IMR-90 (cell line): ENCODE results near the gene TIAM2. TPM values are rescaled to one million over a fixed set of nuclear protein-coding genes. Genes with fewer than 3 reads are reported as not detected.

Source experiments
- ATAC-seq: fragments of 200-7000 bp; cut with Tn5 transposase; 2 replicates; pipeline ENCODE4 v1.9.1; 2020; ENCODE audit warnings: low read depth, mild to moderate bottlenecking, moderate library complexity
- BruUV-seq: library from RNA; stranded (reverse); fragments of 400-500 nt; replicated peaks from 2 replicates; lab custom pipeline; 2021; lab: Mats Ljungman, UMichigan
- CTCF ChIA-PET: fragments of 300-600 bp; formaldehyde crosslinking; extraction: SDS; loops from one replicate; lab custom pipeline; 2021; ENCODE audit warnings: antibody characterized with exemption; lab: Yijun Ruan, JAX
- POLR2A ChIA-PET: fragments of 300-600 bp; sonication (Branson Sonifier 250); formaldehyde crosslinking; loops from one replicate; lab custom pipeline; 2022; ENCODE audit warnings: antibody characterized with exemption; ENCODE audit not compliant: unreplicated experiment; lab: Charles Lee
- DNase-seq: peaks from one replicate; pipeline ENCODE4 v3.0.0; 2013
- H2AFZ ChIP-seq: replicated peaks from 2 replicates; pipeline ENCODE3; 2013; ENCODE audit warnings: low read length, mild to moderate bottlenecking; ENCODE audit not compliant: poor library complexity
- H2AK5ac ChIP-seq: 2 replicates; pipeline ENCODE4 v1.6.1; 2013; ENCODE audit warnings: low read depth, low read length, inconsistent platforms
- H2AK9ac ChIP-seq: replicated peaks from 2 replicates; pipeline ENCODE3; 2013; ENCODE audit warnings: mild to moderate bottlenecking, low read depth, low read length, moderate library complexity; ENCODE audit not compliant: poor library complexity
- H2BK120ac ChIP-seq: 2 replicates; pipeline ENCODE4 v1.6.1; 2013; ENCODE audit warnings: low read depth, low read length, inconsistent platforms
- H2BK15ac ChIP-seq: 3 replicates; pipeline ENCODE4 v1.6.1; 2013; ENCODE audit warnings: low read depth, low read length, inconsistent platforms
- H2BK20ac ChIP-seq: 2 replicates; pipeline ENCODE4 v1.6.1; 2013; ENCODE audit warnings: low read depth, mild to moderate bottlenecking, inconsistent platforms, low read length, moderate library complexity
- H2BK5ac ChIP-seq: 2 replicates; pipeline ENCODE4 v1.6.1; 2013; ENCODE audit warnings: mild to moderate bottlenecking, low read depth, low read length, inconsistent platforms; ENCODE audit not compliant: poor library complexity, severe bottlenecking
- H3K14ac ChIP-seq: replicated peaks from 2 replicates; pipeline ENCODE4 v1.6.1; 2013; ENCODE audit warnings: low read depth, low read length, inconsistent platforms
- H3K18ac ChIP-seq: 2 replicates; pipeline ENCODE4 v1.6.1; 2013; ENCODE audit warnings: low read depth, low read length, control low read depth
- H3K23ac ChIP-seq: 2 replicates; pipeline ENCODE4 v1.6.1; 2013; ENCODE audit warnings: low read depth, low read length, inconsistent platforms
- H3K27ac ChIP-seq: 2 replicates; pipeline ENCODE4 v1.5.1; 2013; ENCODE audit warnings: mild to moderate bottlenecking, control low read depth, low read length; ENCODE audit not compliant: insufficient read depth
- H3K27me3 ChIP-seq: 2 replicates; pipeline ENCODE4 v1.6.1; 2013; ENCODE audit warnings: low read length; ENCODE audit not compliant: control insufficient read depth, insufficient read depth
- H3K36me3 ChIP-seq: 2 replicates; pipeline ENCODE4 v1.6.1; 2013; ENCODE audit warnings: low read length, mixed read lengths; ENCODE audit not compliant: control insufficient read depth, insufficient read depth
- H3K4ac ChIP-seq: 2 replicates; pipeline ENCODE4 v1.6.1; 2013; ENCODE audit warnings: low read depth, low read length, inconsistent platforms
- H3K4me1 ChIP-seq: 2 replicates; pipeline ENCODE4 v1.6.1; 2013; ENCODE audit warnings: low read length, mixed read lengths; ENCODE audit not compliant: control insufficient read depth, insufficient read depth
- H3K4me2 ChIP-seq: 2 replicates; pipeline ENCODE4 v1.6.1; 2013; ENCODE audit warnings: low read depth, mild to moderate bottlenecking, control low read depth, low read length, moderate library complexity
- H3K4me3 ChIP-seq: 2 replicates; pipeline ENCODE4 v1.5.1; 2013; ENCODE audit warnings: low read depth, mild to moderate bottlenecking, control low read depth, low read length, moderate library complexity; ENCODE audit not compliant: insufficient read depth
- H3K56ac ChIP-seq: 2 replicates; pipeline ENCODE4 v1.6.1; 2013; ENCODE audit warnings: low read length, inconsistent platforms; ENCODE audit not compliant: insufficient read depth; ENCODE audit errors: extremely low read depth
- H3K79me1 ChIP-seq, 2 experiments: 2 replicates each; pipeline ENCODE4 v1.6.1; 2013; ENCODE audit warnings: low read length in 2 of 2, inconsistent platforms in 1 of 2, low read depth in 1 of 2
- H3K9ac ChIP-seq: 2 replicates; pipeline ENCODE4 v1.6.1; 2013; ENCODE audit warnings: low read depth, low read length, control low read depth
- H3K9me1 ChIP-seq: 2 replicates; pipeline ENCODE4 v1.6.1; 2013; ENCODE audit warnings: low read length, inconsistent platforms; ENCODE audit not compliant: insufficient read depth
- H3K9me3 ChIP-seq: 2 replicates; pipeline ENCODE4 v1.6.1; 2013; ENCODE audit warnings: low read length; ENCODE audit not compliant: control insufficient read depth, insufficient read depth
- H4K20me1 ChIP-seq: 2 replicates; pipeline ENCODE4 v1.6.1; 2013; ENCODE audit warnings: low read length, inconsistent platforms; ENCODE audit not compliant: insufficient read depth
- H4K5ac ChIP-seq: 2 replicates; pipeline ENCODE4 v1.6.1; 2013; ENCODE audit warnings: mild to moderate bottlenecking, low read depth, low read length, control low read depth
- H4K8ac ChIP-seq, 2 experiments: 2 replicates each; pipeline ENCODE4 v1.6.1; 2013; ENCODE audit warnings: low read depth in 2 of 2, low read length in 2 of 2, control low read depth in 1 of 2, inconsistent platforms in 1 of 2
- H4K91ac ChIP-seq: 2 replicates; pipeline ENCODE4 v1.6.1; 2013; ENCODE audit warnings: low read depth, low read length, inconsistent platforms; ENCODE audit not compliant: insufficient read depth
- CHD1 ChIP-seq: IDR thresholded peaks from 2 replicates; pipeline ENCODE4 v1.6.1; 2012; ENCODE audit warnings: low read depth, low read length, improper control_type of control experiment
- FOS ChIP-seq: fragments of 150-350 bp; IDR thresholded peaks from 2 replicates; pipeline ENCODE4 v1.6.1; 2016; ENCODE audit warnings: low read depth, low read length
- MAFK ChIP-seq: IDR thresholded peaks from 2 replicates; pipeline ENCODE4 v1.6.1; 2012; ENCODE audit warnings: low read depth, low read length, improper control_type of control experiment
- MAZ ChIP-seq: IDR thresholded peaks from 2 replicates; pipeline ENCODE4 v1.6.1; 2012; ENCODE audit warnings: low read depth, mild to moderate bottlenecking, low read length, improper control_type of control experiment, moderate library complexity, borderline replicate concordance
- MXI1 ChIP-seq: IDR thresholded peaks from 2 replicates; pipeline ENCODE4 v1.6.1; 2012; ENCODE audit warnings: low read depth, mild to moderate bottlenecking, low read length, moderate library complexity, borderline replicate concordance
- POLR2A ChIP-seq: IDR thresholded peaks from 2 replicates; pipeline ENCODE4 v1.6.1; 2012; ENCODE audit warnings: mild to moderate bottlenecking, low read depth, low read length
- RAD21 ChIP-seq: IDR thresholded peaks from 2 replicates; pipeline ENCODE4 v1.6.1; 2012; ENCODE audit warnings: low read length, improper control_type of control experiment
- RCOR1 ChIP-seq: IDR thresholded peaks from 2 replicates; pipeline ENCODE4 v1.6.1; 2012; ENCODE audit warnings: mild to moderate bottlenecking, low read length, improper control_type of control experiment; ENCODE audit not compliant: insufficient replicate concordance
- RFX5 ChIP-seq: IDR thresholded peaks from 2 replicates; pipeline ENCODE4 v1.8.0; 2012; ENCODE audit warnings: low read depth, mild to moderate bottlenecking, low read length, moderate library complexity
- SMC3 ChIP-seq: fragments of 150-350 bp; IDR thresholded peaks from 2 replicates; pipeline ENCODE4 v1.6.1; 2016; ENCODE audit warnings: low read depth, mild to moderate bottlenecking, antibody characterized with exemption, low read length, moderate library complexity
- WGBS, 2 experiments: methylation state at CpG; one replicate each; pipeline versions ENCODE4 v1.1.5 to v1.1.7; 2013; ENCODE audit warnings: missing lambda C conversion rate in 2 of 2; ENCODE audit not compliant: insufficient read length in 1 of 2; ENCODE audit errors: extremely low coverage in 2 of 2; 5-methylcytosine and 5-hydroxymethylcytosine counted together
- dilution Hi-C: fragments of 300-500 bp; cut with HindIII; formaldehyde crosslinking; loops from one replicate; pipeline ENCODE4 v1.14.3; 2018; ENCODE audit warnings: low sequenced_read_pairs; ENCODE audit not compliant: unreplicated experiment
- in situ Hi-C: fragments of 300-500 bp; cut with MboI; formaldehyde crosslinking; loops from 3 replicates; pipeline ENCODE4 v1.14.3; 2019; ENCODE audit warnings: low sequenced_read_pairs, inconsistent platforms, mixed read lengths
- intact Hi-C: fragments of 100-400 bp; cut with micrococcal nuclease; formaldehyde crosslinking; loops from 2 replicates; pipeline ENCODE4 v1.10.0; 2022
- polyA plus RNA-seq, 3 experiments: library from polyadenylated mRNA; depleted of rRNA; stranded (reverse); fragments of >200 nt; gene quantifications; 2 replicates each; pipeline ENCODE4 v1.2.3, GENCODE V29; 2012; ENCODE audit warnings: low replicate concordance in 1 of 3
- total RNA-seq: library from RNA; depleted of rRNA; stranded (reverse); fragments of >200 nt; gene quantifications from 2 replicates; pipeline ENCODE4 v1.2.3, GENCODE V29; 2012
- TF ChIP-seq, protein P1 (sequence below): fragments of 150-350 bp; IDR thresholded peaks from 2 replicates; pipeline ENCODE4 v1.6.1; 2016; ENCODE audit warnings: low read depth, mild to moderate bottlenecking, low read length, moderate library complexity, borderline replicate concordance
- TF ChIP-seq, protein P2 (sequence below): conservative IDR thresholded peaks from 2 replicates; pipeline ENCODE4 v1.5.1; 2012; ENCODE audit warnings: mild to moderate bottlenecking, low read depth, low read length, improper control_type of control experiment

Gene TIAM2
- total and polyA plus RNA-seq, 2 of the 4 experiments (the other 2 are of a cell fraction) = 3.1 to 4.7 TPM

- Histone ChIP-seq H2BK5ac (no peak overlapping the region), H3K79me1 (0 out of 4 replicates have a peak, but pooled peaks cover 0 to 3% of the 10 kb centered on the region in 2 experiments), H4K8ac (peak overlapping the region in 1 of 2 experiments; percentile 46; a peak in 1 of 4 replicates), H3K9ac (no peak overlapping the region), H2BK15ac (no peak overlapping the region), H2AK9ac (no peak overlapping the region), H3K56ac (no peak overlapping the region), H2AFZ (no peak overlapping the region), H4K20me1 (no peaks in the 10 kb centered on the region), H2BK20ac (peak overlapping the region; percentile 34; the same call in 1 of the 2 replicates), H2BK120ac (no peak overlapping the region), H3K4me1 (peaks cover 4% of the 10 kb centered on the region; the same call in 1 of the 2 replicates), H4K5ac (no peak overlapping the region), H3K27me3 (no peaks in the 10 kb centered on the region), H3K18ac (no peak overlapping the region), H3K14ac (no peak overlapping the region), H3K9me1 (peaks cover 11% of the 10 kb centered on the region; the same call in 1 of the 2 replicates), H3K36me3 (peaks cover 6% of the 10 kb centered on the region), H3K27ac (no peak overlapping the region), H3K4me3 (no peak overlapping the region), H4K91ac (no peak overlapping the region), H3K4ac (peak overlapping the region; percentile 79), H3K23ac (no peak overlapping the region), H3K9me3 (no peaks in the 10 kb centered on the region), H2AK5ac (no peak overlapping the region; the same call in 1 of the 2 replicates), H3K4me2 (no peak overlapping the region)
- peak; percentile 86 for ATAC-seq
- WGBS, 2 experiments = 92% methylated on average over 7 of the region's 30 CpGs; no CpG with 5 or more reads in 1 of the 2 experiments
- intact Hi-C loops = loop anchor here (1.0 to 2.0 kb wide), 4 partner anchors 71 to 574 kb away; no protein-coding TSS in a partner anchor
- dilution Hi-C loops = no loop called here
- DNase-seq = peak; percentile 77
- ChIA-PET POLR2A (no interaction called here), CTCF (interaction anchor here (0.7 to 2.1 kb wide), 7 partner anchors 18 to 573 kb away, joined by 3 to 15 read pairs (median 5); no protein-coding TSS in a partner anchor)
- in situ Hi-C loops = loop anchor here (5.0 to 10.0 kb wide), 2 partner anchors 71 to 574 kb away; no protein-coding TSS in a partner anchor
- BruUV-seq = no TSS peak
- TF ChIP-seq POLR2A (no peak), CHD1 (no peak), MAFK (no peak), MAZ (no peak), RCOR1 (no peak), SMC3 (peak; percentile 90), FOS (no peak), RFX5 (no peak), RAD21 (peak; percentile 87), MXI1 (no peak)
- TF ChIP-seq, protein P1, sequence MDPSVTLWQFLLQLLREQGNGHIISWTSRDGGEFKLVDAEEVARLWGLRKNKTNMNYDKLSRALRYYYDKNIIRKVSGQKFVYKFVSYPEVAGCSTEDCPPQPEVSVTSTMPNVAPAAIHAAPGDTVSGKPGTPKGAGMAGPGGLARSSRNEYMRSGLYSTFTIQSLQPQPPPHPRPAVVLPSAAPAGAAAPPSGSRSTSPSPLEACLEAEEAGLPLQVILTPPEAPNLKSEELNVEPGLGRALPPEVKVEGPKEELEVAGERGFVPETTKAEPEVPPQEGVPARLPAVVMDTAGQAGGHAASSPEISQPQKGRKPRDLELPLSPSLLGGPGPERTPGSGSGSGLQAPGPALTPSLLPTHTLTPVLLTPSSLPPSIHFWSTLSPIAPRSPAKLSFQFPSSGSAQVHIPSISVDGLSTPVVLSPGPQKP = no peak
- TF ChIP-seq, protein P2, sequence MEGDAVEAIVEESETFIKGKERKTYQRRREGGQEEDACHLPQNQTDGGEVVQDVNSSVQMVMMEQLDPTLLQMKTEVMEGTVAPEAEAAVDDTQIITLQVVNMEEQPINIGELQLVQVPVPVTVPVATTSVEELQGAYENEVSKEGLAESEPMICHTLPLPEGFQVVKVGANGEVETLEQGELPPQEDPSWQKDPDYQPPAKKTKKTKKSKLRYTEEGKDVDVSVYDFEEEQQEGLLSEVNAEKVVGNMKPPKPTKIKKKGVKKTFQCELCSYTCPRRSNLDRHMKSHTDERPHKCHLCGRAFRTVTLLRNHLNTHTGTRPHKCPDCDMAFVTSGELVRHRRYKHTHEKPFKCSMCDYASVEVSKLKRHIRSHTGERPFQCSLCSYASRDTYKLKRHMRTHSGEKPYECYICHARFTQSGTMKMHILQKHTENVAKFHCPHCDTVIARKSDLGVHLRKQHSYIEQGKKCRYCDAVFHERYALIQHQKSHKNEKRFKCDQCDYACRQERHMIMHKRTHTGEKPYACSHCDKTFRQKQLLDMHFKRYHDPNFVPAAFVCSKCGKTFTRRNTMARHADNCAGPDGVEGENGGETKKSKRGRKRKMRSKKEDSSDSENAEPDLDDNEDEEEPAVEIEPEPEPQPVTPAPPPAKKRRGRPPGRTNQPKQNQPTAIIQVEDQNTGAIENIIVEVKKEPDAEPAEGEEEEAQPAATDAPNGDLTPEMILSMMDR = peak; percentile 79
Measured at GRCh38 chr6:155248008-155249001, 253.2 kb downstream of the TIAM2 start.
